ENCODE results near the gene CLDN14.

Gene CLDN14

GRCh38 chr21:36479415-36480402, at the start of gene CLDN14:
Gene CLDN14 (minus strand): TSS chr21:36480122. CDS start chr21:36461695, 18,427 bp downstream.
- no peak for DNase-seq

- DNase-seq, result no peak
These were observed 48.8 kb upstream of the CLDN14 start for GRCh38 chr21:36528716-36529115.

- DNase-seq, result no peak
These were observed 47.4 kb upstream of the CLDN14 start for GRCh38 chr21:36527317-36527716.

- DNase-seq, result no peak
These were observed 46.2 kb upstream of the CLDN14 start for GRCh38 chr21:36526104-36526503.

- DNase-seq, result no peak
These were observed 44.6 kb upstream of the CLDN14 start for GRCh38 chr21:36524477-36524876.

GRCh38 chr21:36522219-36522808, 42.4 kb upstream of the CLDN14 start:
- no peak for DNase-seq

GRCh38 chr21:36518883-36519492, 39.1 kb upstream of the CLDN14 start:
- no peak for DNase-seq

GRCh38 chr21:36517366-36518075, 37.6 kb upstream of the CLDN14 start:
- DNase-seq, result no peak

- DNase-seq, result no peak
These were observed 36.4 kb upstream of the CLDN14 start for GRCh38 chr21:36516281-36516680.

GRCh38 chr21:36513430-36513829, 33.5 kb upstream of the CLDN14 start:
- DNase-seq, result no peak

GRCh38 chr21:36512971-36513370, 33.0 kb upstream of the CLDN14 start:
- no peak for DNase-seq

- no peak for DNase-seq
These were observed 31.7 kb upstream of the CLDN14 start for GRCh38 chr21:36511484-36512220.

- no peak for DNase-seq
These were observed 31.0 kb upstream of the CLDN14 start for GRCh38 chr21:36510911-36511310.

- DNase-seq, result peak; percentile 83
These were observed 30.2 kb upstream of the CLDN14 start for GRCh38 chr21:36509973-36510664.

- DNase-seq, result no peak
These were observed 29.0 kb upstream of the CLDN14 start for GRCh38 chr21:36508948-36509347.

- DNase-seq, result no peak
These were observed 27.6 kb upstream of the CLDN14 start for GRCh38 chr21:36507397-36508018.

- DNase-seq, result no peak
These were observed 26.6 kb upstream of the CLDN14 start for GRCh38 chr21:36506482-36506881.

GRCh38 chr21:36504067-36505058, 24.4 kb upstream of the CLDN14 start:
- no peak for DNase-seq

- no peak for DNase-seq
These were observed 22.4 kb upstream of the CLDN14 start for GRCh38 chr21:36502365-36502764.

- no peak for DNase-seq
These were observed 21.6 kb upstream of the CLDN14 start for GRCh38 chr21:36501589-36501892.
